D341Med (cell line): ENCODE measurements around the gene CPLANE2.
"Not testable (repeated sequence)": the region's sequence is repeated elsewhere in the genome, so short reads cannot be mapped to it uniquely, and the experiment has no call there.

Experiments
- DNase-seq: peaks from one replicate; pipeline ENCODE4 v3.0.0; 2012; ENCODE audit warnings: low spot score

CPLANE2 gene

DNA sequence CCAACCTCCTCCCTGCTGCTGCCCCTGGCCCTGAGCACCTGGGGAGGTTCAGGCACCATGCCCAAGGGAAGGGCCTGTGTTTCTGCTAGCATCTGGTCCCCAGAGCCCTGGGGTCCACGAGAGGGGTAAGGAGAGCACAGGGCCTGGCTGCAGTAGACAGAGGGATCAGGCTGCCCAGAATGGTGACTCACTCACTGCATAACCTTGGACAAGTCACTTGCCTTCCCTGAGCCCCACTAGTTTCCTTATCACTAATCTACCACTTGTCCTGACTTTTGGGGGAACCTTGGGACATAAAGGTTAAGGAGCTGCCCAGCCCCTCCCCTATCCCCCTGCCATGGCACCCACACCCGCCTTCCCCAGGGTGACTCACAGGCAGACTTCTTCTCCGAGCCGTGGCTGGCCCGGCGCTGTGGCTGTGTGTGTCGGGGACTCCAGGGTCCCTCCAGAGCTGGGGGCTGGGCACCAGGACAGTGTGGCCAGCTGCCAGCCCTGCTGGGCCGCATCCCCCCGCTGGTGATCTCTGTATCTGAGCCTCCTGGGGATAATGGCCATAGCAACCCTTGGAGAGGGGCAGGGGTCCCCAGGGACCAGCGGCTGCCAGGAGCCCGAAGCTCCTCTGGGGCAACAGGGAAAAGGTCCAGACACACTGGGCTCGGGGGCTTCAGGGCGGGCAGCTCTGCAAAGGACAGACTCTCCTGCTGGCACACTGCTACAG lies 28.6 kb downstream of the CPLANE2 start:
- no peak for DNase-seq

DNA sequence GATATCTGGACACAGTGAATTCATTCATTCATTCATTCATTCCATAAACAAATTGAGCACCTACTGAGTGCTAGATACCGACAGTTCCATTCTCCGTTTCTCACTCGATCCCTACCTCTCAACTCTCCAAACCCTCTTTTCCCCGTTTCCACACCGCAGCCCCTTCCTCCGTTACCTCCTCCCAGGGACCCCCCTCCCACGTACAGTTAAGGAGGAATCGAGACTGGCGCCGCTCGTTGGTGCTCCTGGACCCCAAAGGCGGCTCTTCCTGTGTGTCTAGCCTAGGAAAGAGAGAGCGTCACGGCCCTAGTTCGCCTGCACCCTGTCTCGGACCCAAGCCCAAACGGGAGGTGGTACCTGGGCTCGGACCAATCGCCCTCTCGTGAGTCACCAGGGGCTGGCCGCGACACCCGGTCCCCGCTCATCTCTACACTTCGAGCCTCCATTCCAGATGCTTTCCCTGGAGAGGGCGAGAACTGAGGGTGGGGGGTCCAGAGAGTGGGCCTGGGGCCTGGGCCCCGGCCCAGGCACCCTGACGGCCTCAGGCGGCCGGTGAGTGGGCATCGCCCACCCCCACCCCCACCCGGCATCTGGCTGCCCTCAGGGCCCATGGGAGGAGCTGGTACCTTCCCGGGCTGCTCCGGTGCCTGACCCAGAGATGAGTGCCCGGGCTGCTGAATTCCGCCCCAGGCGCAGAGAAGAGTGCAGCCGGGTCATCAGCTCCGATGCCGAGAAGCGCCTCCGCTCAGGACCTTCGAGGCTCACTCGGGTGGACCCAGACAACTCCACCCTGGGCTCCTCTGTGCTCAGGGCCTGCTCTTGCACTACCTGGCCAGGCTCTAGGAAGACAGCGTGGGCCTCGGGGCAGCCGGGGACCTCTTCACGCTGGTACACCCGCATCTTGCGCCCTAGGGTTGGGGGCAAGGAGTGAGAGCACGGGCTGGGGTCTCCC lies 29.4 kb downstream of the CPLANE2 start:
- DNase-seq: no peak

DNA sequence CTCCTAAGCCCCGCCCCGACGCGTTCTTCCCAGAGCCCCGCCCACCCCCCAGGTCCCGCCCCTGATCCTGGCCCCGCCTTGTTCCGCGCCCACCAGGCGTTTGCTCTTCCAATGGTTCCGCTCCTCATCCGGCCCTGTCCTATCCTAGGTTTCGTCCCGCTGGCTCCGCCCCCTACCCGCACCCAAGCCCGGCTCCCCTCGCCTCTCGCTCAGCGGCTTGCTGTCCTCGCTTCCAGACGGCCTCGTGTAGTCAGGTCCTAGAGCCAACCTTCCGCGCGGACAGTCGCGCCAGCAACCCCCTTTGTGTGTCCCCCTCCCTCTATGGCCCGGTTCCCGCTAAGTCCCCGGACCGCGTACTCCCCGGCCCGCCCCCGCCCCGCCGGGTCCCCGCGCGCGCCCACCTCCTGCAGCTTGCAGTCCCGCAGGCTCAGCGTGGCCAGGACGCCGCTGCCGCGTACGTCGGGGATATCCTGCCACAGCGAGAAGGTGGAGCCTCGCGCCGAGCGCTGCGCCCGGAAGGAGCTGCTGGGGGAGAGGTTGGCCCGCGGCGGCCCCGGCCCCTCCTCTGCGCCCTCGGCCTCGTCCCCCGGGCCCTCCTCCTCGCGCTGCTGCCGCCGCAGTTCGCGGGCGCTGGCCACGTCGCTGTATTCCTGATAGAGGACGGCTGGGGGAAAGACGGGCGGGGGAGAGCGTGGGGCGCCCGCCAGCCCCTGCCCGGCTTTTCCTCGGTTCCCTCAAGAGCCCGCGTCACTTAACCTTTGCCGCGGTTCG lies 30.3 kb downstream of the CPLANE2 start:
- DNase-seq: peak; percentile 95

GRCh38 chr1:16205891-16206546 lies 31.0 kb downstream of the CPLANE2 start:
- DNase-seq: no peak

DNA sequence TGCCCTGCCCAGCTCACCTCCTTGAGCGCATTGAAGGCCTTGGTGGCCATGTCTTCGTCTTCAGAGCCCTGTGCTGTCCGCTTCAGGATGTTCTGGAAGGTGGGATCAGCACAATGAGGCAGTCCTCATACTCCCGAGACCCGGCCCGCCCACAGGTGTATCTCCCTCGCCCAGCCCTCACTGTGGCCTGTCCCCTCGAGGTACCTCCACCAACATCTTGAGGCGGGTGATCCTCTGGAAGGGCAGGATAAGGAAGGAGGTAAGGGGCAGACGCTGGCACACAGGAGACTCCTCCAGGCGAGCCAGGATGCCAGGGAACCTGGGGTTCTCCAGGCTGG lies 31.7 kb downstream of the CPLANE2 start:
- DNase-seq: no peak

DNA sequence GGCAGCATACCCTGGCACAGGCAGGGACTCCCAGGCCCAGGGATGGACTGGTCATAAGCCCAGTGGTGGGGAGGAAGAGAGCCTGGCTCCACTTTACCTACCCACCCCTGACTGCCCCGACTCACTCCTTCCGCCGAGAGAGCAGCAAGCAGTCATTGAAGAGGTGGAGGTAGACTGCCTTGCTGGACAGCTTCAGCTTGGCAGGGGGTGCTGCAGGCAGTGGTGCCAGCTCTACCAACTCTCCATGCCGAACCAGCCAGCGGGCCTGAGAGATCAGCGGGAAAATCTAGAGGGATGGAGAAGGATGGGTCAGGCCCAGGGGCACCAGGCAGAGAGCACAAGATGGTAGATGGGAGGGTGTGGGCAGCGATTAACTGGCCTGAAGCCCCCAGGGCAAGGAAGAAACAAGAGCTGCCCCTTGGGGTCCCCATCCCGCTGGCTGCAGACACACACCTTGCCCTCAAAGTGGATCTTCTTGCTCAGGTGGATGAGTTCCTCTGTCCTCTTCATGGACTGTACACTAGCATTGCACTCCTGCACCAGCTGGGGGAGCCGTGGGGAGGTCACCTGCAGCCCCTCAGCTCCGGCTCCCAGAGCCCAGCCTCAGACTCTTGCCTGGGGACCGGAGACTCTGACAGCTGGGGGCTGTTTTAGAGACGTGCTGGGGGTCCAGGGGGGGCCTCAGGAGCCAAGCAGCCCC lies 32.2 kb downstream of the CPLANE2 start:
- peak; percentile 71 for DNase-seq

DNA sequence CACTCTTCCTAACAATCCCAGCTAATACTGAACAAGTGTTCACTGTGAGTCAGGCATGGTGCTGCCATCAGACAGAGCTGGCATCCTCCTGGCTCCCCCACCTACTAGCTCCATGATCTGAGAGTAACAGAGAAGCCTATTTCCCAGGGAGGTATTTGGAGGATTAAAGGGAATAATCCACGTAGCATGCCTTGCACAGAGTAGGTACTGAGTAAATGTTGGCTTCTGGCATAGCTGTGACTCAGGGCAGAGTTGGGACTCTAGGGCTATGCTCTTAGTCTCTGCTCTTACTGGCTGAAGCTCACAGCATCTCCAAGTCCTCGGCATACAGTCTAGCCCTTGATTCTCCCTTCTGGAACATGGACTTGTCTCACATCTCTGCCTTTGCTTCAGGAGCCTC lies 32.8 kb downstream of the CPLANE2 start:
- DNase-seq: no peak

DNA sequence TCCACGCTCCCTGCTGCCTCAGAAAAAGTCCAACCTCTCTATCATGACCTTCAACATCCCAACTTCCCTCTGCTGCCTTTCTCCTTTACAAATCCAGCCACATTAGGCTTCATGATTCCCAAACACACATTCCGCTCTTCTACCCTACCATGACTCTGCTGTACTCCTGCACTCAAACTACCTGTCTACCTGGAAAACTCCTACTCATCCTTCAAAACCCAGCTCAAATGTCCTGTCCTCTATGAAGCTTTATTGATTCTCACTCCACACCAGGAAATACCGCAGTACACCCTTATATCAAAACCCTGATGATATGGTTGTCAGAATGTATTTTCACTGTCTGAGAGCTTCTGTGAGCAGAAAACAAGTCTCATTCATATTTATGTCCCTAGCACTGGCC lies 33.4 kb downstream of the CPLANE2 start:
- no peak for DNase-seq

DNA sequence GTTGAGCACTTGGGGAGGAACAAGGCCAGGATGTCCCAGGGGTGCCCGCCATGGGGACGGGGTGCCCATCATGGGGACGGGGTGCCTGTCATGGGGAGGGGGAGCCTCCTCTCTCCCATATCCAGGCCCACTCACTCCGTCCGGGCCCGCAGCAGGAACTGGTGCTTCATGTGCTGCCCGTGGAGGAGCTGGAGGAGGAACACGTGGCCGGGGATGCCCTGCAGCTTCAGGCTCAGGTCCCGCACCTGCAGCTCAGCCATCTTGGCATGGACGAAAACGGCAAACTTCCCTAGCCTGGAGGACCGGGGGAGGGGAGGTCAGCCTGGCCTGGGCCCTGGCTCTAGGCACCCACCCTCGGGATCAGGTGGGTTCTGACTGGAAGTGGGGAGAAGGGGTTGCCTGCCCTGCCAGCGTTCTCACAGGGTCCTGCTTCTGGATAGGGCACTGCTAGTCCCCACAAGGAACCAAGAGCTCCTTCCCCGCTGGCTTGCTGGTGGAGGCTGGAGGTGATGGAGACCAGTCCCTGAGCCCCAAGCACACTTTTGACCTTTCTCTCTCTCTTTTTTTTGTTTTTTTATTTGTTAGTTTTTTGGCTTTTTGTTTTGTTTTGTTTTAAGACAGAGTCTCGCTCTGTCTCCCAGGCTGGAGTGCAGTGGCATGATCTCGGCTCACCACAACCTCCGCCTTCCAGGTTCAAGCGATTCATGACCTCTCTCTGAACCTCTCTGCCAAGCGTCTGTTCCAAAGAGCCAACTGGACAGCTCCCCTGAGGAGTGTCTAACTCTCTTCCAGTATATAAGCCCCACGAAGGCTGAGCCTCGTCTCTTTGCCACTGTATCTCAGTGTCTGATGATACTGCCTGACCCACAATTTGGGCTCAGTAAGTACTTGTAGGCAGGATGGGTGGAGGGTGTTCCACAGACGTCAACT lies 34.4 kb downstream of the CPLANE2 start:
- DNase-seq: no peak

DNA sequence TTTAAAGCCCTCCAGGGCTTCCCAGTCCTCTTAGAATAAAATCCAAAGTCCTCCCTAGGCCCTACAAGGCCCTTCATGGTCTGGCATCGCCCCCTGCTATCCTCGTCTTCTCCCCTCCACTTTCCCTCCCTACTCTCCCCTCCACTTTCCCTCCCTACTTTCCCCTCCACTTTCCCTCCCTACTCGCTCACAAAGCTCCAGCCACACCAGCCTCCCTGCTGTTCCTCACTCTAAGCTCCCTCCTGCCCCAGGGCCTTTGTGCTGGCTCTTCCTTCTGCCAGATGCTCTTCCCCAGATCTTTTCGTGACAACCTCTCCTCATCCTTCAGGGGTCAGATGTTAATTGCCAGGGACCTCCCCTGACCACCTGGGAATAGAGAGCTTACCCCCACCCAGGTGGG lies 37.3 kb downstream of the CPLANE2 start:
- DNase-seq: no peak

DNA sequence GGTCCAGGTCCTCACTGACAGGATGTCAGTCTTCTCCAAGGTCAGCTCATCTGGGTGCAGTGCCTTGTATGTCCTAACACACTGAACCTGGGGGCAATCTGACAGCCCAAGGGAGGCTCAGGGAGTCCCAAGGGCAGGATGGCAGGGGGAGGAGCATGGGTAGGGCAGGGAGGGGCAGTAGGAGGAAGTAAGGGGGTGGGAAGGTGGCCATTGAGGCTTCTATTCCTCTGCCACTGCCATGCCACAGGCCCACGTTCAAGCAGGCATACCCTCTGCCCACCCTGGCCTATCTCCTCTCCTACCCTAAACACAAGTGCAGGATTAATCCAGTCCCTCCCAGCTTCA lies 37.9 kb downstream of the CPLANE2 start:
- no peak for DNase-seq

DNA sequence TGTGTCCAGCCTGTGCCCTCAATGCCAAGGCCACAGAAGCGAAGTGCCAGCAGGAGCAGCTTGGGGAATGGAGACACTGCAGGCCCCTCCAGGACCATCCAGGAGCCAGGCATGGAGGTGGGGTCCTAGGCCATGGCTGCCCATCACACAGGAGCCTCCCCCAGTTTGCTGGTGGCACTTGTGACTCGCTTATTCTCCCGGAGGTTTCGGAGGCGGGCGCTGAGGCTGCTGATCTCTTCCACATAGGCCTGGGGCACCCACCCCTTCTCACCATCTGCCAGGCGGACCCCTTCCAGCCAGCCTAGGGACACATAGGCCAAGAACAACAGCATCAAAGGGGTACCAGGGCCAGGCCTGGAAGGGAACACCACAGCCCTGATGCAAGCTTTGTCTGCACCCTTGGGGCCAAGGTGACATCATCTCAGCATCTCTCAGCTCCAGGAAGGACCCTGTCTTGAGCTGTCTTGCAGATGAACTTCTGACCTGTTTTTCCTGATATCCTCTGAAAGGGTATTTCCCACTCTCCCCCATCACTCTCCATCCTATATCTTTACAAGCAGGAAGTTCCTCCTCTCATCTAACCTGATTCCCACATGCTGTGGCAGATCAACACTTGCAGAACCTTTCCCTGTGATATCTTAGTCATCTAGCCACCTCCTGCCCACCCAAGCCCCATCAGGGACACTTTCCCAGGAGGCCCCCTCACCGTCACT lies 38.4 kb downstream of the CPLANE2 start:
- DNase-seq: no peak

GRCh38 chr1:16196874-16197273 lies 40.1 kb downstream of the CPLANE2 start:
- DNase-seq: no peak

DNA sequence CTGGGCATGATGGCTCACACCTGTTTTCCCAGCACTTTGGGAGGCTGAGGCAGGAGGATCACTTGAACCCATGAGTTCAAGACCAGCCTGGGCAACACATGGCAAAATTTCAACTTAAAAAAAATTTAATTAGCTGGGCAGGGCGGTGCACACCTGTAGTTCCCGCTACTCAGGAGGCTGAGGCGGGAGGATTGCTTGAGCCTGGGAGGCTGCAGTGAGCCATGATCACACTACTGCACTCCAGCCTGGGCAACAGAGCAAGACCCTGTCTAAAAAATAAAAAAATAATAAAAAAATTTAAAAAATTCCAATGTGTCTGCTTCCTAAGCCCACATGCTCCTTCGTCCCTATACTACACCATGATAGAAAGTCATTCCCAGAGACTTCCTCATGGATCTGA lies 40.8 kb downstream of the CPLANE2 start:
- not testable (repeated sequence) for DNase-seq

- DNase-seq: no peak
Observed at GRCh38 chr1:16195518-16195905, 41.5 kb downstream of the CPLANE2 start.

DNA sequence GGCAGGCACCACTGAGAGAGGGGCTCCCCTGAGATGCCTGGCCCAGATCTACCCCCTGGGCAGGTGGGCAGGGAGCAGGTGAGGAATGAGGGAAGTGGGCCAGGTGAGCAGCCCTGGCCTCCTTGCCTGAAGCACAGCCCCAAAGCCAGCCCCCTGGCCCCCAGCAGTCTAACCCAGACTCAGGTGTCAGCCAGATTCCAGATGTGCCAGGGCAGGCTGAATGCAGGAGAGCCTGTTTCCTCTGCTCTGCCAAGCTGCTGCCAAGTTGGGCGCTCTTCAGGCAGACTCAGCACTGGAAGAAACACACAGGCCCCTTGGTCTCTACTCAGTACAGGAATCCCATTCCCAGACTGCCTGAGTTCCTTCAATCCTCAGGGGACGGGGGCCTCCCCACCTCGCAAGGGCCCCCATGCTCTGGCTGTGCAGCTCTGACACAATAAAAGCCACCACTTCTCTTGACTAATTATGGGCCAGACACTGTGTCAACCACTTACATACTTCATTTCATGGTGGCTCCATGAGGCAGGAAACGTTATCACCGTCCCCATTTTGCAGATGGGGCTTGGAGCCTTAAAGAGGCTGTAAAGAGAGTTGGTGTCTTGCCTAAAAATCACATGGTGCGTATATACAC lies 45.0 kb downstream of the CPLANE2 start:
- no peak for DNase-seq

- DNase-seq: no peak
Observed at GRCh38 chr1:16191309-16191708, 45.7 kb downstream of the CPLANE2 start.

GRCh38 chr1:16189921-16190621 lies 46.9 kb downstream of the CPLANE2 start:
- DNase-seq: no peak

DNA sequence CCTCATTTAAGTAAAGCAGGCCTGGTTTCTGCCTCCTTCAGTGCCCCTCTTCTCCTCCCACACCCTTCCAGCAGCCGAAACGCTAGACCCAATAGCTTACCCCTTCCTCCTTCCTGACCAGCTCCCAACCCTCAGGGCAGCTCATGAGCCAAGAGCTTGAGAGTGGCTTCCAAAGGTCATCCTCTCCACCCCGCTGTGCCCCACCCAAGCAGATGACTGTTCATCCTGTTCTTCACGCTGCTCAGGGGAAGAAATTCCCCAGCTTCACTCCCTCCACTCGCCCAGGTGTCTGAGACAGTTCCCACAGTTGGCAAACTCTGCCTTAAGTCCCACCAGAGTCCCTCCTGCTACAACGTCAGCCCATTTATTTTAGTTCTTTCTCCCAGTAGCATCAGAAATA lies 48.0 kb downstream of the CPLANE2 start:
- no peak for DNase-seq
